ENCODE data around the gene ACER3. TPM values are rescaled to one million over a fixed set of nuclear protein-coding genes. Genes with fewer than 3 reads are reported as not detected.

Gene ACER3
- total and polyA plus RNA-seq, 4 donors: 1.9 to 5.9 (median 4.2) TPM

GRCh38 chr11:76857781-76858410, 2.8 kb upstream of the ACER3 start:
- H3K9me3 ChIP-seq (ENCODE audit: control insufficient read depth in 4 of 4, low read length in 3 of 4): no peaks in the 10 kb centered on the region
- no peak overlapping the region for H3K4me3 ChIP-seq (ENCODE audit: low read depth in 1 of 3, low read length in 3 of 3)
- TF ChIP-seq YY1 (IDR thresholded peaks at IDR 0.05): no peak
- TF ChIP-seq RXRA (IDR thresholded peaks at IDR 0.05): no peak
- no peak for TF ChIP-seq RAD21 (IDR thresholded peaks at IDR 0.05)
- TF ChIP-seq ZBTB33 (IDR thresholded peaks at IDR 0.05): no peak
- no peak for TF ChIP-seq REST (IDR thresholded peaks at IDR 0.05)
- no peak for TF ChIP-seq GABPA (IDR thresholded peaks at IDR 0.05 in 1 of 2, conservative IDR thresholded peaks at IDR 0.05 in 1 of 2)
- no peak for TF ChIP-seq MAX (IDR thresholded peaks at IDR 0.05)
- no peak for TF ChIP-seq EGR1 (IDR thresholded peaks at IDR 0.05; ENCODE audit: low read depth in 2 of 2)
- no peak for TF ChIP-seq HNF4G (IDR thresholded peaks at IDR 0.05)
- TF ChIP-seq JUND (IDR thresholded peaks at IDR 0.05): no peak
- no peak for TF ChIP-seq SP1 (IDR thresholded peaks at IDR 0.05)
- TF ChIP-seq ATF3 (IDR thresholded peaks at IDR 0.05): no peak
- TF ChIP-seq FOXA2 (IDR thresholded peaks at IDR 0.05): no peak
- no peak for TF ChIP-seq HNF4A (conservative IDR thresholded peaks at IDR 0.05)
- no peak for TF ChIP-seq FOXA1 (IDR thresholded peaks at IDR 0.05)
- no peak for TF ChIP-seq NR2F2 (IDR thresholded peaks at IDR 0.05)
- TF ChIP-seq CTCF (IDR thresholded peaks at IDR 0.05; ENCODE audit: low read depth, low read length, missing input control): no peak
- no peak overlapping the region for H3K9ac ChIP-seq (ENCODE audit: low read depth in 1 of 2, low read length in 2 of 2)
- no peak overlapping the region for H3K27ac ChIP-seq (ENCODE audit: low read depth in 1 of 2, low read length in 2 of 2)
- peaks cover 4 to 16% (median 8%) of the 10 kb centered on the region in 4 donors for H3K4me1 ChIP-seq (ENCODE audit: control insufficient read depth in 4 of 4, insufficient read depth in 4 of 4, low read length in 3 of 4)
- no peak for DNase-seq (ENCODE audit: low spot score)
- H3K27me3 ChIP-seq (ENCODE audit: control insufficient read depth in 4 of 4, insufficient read depth in 4 of 4, low read length in 3 of 4): no peaks in the 10 kb centered on the region
- 67% methylated on average over 6 of the region's 6 CpGs for WGBS
- no peaks in the 10 kb centered on the region for H3K36me3 ChIP-seq (ENCODE audit: control insufficient read depth in 4 of 4, insufficient read depth in 3 of 4, low read depth in 1 of 4, low read length in 3 of 4)

Measured in liver (tissue), 9 donors.